GM21825 (cell line): ENCODE results near the gene STRBP.
"Not testable (repeated sequence)": the region's sequence is repeated elsewhere in the genome, so short reads cannot be mapped to it uniquely, and the experiment has no call there.

Experiments used
- ATAC-seq: cut with Tn5 transposase; IDR thresholded peaks from one replicate; pipeline ENCODE4 v1.9.1; 2021; ENCODE audit warnings: mild to moderate bottlenecking, moderate library complexity; ENCODE audit not compliant: unreplicated experiment

STRBP gene

DNA sequence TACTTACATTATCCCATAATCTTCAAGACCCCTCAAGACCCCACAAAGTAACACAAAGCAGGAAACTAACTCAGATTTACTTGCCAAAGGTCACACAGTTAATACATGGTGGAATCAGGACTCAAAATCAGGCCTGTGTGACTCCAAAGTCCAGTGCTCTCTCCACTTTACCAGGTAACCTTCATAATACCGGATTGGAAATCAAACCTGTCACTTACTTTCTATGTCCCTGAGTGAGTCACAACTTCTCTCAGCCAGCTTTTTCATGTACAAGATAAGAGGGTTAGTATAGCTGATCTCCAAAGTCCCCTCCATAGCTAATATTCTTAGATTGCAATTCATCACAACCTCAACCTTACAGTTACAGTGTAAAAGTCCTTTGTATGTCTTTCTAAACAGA is 17.1 kb downstream of the STRBP start:
- no peak for ATAC-seq

DNA sequence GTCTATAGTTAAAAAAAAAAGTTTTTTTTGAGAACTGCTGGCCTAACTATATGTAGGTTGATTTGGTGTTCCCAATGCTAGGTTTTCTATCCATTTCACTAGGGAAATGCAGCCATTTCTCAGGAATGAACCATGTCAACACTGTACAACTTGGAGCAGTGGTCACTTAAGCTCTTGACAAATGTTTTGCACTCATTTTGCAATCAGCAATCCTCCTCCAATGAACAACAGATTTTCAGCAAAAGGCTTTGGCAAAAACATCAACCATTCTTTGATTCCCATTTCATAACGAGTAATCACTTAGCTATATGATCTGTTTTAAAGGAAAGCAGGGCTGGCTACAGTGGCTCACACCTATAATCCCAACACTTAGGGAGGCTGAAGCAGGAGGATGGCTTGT is 17.9 kb downstream of the STRBP start:
- no peak for ATAC-seq

DNA sequence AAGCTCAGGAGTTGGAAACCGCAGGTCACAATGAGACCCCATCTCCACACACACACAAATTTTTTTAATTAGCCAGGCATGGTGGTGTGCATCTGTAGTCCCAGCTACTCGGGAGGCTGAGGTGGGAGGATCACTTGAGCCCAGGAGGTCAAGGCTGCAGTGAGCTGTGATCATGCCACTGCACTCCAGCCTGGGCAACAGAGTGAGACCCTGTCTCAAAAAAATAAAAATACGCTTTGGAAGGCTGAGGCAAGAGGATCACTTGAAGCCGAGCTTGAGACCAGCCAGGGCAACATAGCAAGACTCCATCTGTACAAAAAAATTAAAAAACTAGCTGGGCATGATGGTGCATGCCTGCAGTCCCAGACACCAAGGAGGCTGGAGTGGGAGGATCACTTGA is 19.2 kb downstream of the STRBP start:
- ATAC-seq: not testable (repeated sequence)

DNA sequence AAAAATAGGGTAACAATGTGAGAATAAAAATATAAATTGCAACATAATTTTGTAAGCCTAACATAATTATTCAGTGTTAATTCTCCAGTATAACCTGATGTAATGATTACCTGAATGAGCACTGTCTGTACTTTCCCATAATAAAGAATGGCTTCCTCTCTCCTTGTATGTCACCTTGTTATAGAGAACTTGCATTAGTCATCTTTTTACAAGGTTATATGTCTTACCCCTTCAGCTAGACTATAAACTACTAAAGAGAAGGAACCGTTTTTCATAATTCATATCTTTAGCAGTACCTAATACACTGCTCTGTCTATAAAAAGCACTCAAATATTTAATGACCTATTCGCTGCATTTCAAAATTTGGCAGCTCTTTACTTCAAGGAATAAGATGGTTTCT is 19.8 kb downstream of the STRBP start:
- ATAC-seq: no peak

DNA sequence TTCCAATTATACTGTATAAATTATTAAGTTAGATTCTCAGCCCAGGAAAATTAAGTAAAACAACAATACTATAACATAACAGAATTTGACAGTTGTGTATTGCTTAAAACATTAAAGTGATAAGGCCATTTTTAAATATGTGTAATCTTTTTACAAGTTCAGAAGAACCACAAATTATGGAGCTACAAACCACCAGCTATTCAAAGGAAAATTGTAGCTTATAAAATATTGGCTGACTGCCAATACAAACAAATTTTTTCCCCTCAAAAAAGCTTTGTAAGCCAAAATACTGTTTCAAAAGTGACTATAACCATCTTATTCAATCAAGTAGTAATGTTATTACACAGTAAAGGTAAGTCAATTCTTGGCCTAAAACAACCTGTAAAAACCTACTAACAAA is 21.9 kb downstream of the STRBP start:
- ATAC-seq: no peak

DNA sequence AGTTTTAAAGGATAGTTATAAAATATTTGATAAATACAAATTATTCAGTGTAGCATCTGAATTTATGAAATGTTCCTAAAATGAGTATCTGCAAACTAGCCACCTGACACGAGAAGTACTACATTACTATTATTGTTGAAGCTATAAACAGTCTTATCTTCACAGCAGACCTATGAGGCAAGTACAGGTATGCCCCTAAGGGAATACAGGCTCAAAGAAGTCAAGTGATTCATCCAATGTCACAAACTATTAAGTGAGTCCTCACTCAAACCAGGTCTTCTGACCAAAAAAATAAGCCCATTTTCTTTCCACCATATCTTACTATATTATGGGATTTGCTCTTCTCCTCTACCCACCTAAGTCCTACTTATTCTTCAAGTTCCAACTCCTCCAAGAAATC is 28.7 kb downstream of the STRBP start:
- ATAC-seq: no peak

DNA sequence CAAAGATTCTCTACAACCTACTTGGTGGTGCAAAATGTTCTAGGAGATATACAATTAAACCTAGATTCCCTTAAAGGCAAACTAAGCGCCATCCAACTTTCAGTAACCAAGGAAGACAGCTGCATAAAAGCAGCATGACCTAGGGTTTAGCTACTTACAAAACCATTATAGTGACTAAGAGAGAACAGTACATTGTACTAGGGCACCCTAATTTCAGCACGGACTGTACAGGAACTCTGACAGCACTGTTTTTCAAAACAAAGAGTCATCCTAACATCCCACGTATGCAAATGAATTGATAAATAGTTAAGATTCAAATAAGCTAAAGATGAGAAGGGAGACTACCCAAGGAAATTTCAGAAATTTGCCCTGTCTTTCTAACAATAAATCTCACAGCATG is 30.0 kb downstream of the STRBP start:
- ATAC-seq: no peak

DNA sequence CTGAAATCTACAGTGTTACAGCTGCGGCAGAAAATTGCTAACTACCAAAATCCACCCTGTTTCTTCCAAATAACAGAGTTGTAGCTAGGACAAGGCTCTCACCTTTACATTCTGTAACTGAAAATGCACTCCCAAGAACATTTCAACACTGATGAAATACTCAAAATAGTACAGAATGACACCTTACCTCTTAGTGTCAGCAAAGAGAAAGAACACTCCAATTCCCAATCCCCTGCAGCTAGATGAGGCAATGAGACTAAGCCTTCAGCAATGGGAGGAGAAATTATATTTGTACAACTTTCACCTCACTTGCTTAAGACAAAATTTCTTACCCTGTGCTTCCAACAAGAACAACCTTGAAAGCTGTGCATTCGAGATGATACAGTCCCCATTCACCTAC is 31.2 kb downstream of the STRBP start:
- ATAC-seq: no peak

DNA sequence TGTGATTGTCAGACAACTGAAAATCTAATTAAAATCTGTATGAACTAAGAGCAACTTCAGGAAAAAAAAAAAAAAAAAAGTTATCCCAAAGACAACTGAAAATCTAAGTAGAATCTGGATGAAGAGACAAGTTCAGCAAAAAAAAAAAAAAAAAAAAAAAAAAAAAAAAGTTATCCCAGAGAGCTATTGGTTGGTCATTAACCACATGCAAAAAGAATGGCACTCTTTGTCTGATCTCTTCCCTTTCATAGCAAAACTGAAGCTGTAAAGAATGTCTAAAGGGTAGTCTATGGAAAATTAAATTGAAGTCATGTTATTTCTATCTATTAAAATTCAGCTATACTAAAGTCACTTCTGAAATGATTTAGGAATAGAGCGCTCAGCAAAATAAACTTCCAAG is 32.9 kb downstream of the STRBP start:
- ATAC-seq: no peak

DNA sequence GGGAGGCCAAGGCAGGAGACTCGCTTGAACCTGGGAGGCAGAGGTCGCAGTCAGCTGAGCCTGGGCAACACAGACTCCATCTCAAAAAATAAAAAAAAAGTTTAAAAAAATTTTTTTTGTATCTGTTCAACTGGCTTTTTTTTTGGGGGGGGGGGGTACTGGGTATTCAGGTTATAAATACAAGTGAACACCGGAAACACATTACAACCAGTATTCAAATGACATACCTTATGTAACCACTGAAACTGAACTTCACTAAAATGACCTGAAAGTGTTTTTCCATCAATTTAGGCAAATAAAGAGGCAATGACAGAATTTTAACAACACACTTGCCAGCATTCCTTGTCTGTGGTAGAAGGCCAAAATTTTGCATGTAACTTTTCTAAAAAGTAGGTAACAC is 33.5 kb downstream of the STRBP start:
- no peak for ATAC-seq

DNA sequence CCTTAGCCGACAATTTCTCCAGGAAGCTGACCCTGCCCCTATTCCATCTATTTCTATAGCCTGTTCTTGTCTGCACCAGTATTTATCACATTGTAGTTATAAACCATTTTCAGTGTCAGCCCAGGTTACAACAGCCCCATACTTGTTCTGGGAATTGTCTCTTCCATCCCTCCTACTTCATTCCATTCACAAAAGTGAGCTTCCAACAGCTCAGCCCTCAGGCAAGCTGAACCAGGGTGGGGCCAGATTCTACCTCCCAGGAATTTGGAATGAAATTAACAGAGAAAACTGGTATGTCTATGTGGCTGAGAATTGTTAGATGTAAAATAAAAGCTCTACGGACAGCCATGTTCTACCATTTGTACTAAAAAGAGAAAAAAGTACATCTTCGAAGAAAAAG is 36.1 kb downstream of the STRBP start:
- no peak for ATAC-seq

DNA sequence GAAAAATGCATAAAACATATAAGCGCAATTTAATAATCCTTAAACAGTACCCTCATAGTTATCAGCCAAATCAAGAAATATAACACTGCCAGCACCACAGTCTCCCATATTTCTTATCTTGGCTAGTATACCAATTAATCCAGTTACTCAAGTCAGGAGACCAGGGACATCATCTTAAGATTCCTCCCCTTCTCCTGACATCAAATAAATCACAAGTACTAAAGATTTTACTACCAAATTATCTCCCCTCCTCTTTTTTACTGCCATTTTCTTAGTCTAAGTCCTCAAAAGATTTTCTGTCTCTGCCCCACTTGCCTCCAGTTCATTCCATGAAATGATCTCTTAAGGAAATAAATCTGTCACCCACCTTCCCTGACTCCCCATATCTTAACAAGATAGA is 37.0 kb downstream of the STRBP start:
- no peak for ATAC-seq

DNA sequence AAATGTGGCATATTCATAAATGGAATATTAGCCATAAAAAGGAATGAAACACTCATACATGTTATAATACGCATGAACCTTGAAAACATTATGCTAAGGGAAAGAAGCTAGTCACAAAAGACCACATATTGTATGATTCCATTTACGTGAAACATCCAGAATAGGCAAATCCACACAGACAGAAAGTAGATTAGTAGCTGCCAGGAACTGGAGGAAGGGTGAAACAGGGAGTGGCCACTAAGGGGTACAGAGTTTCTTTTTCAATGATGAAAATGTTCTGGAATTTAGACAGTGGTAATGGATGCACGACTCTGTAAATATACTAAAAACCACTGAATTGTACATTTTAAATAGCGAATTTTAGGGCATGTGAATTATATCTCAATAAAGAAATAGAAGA is 39.4 kb downstream of the STRBP start:
- no peak for ATAC-seq

DNA sequence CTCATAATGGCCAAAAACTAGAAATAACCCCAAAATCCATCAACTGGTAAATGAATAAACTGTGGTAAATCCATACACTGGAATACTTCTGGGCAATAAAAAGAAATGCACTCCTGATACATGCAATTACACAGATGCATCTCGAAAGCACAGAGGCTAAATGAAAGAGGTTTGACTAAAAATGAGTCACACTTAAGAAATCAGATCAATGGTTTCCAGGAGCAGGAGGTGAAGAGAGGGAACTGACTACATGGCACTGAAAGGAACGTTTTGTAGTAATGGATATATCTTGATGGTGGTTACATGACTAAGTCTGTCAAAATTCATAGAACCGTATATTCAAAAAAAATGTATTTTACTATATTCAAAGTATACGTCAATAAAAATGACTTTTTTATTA is 42.4 kb downstream of the STRBP start:
- ATAC-seq: no peak

DNA sequence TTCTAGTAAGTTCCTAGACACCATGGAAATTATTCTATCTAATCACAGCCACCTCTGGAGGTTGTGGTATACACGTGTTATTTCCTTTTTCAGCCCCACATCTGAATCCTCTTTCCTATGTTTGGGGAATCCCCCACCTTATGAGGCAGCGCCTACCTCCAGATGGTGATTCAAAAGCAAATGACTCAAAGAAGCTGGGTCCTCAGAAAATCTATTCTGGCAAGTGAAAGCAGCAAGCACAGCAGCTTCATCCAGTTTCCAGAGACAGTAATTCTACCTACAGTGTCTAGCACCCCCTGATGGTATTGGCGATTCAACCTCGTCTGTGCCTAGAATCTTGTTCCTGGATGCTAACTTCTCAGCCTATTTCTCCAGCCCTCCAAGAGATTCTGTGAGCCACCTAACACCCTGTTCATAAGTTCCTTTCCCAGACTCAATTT is 43.0 kb downstream of the STRBP start:
- ATAC-seq: peak; percentile 93

DNA sequence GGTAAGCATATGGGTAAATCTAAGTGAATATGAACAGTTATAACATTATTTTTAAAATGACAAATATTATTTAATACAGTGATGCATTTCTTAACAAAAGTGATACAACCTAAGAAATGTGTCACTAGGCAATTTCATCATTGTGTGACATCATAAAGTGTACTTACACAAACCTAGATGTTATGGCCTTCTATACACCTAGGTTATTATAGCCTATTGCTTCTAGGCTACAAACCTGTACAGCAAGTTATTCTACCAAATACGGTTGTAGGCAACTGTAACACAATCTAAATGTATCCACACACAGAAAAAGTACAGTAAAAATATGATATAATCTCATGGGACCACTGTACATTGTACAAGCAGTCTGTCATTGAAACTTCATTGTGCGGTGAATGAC is 48.3 kb downstream of the STRBP start:
- no peak for ATAC-seq

DNA sequence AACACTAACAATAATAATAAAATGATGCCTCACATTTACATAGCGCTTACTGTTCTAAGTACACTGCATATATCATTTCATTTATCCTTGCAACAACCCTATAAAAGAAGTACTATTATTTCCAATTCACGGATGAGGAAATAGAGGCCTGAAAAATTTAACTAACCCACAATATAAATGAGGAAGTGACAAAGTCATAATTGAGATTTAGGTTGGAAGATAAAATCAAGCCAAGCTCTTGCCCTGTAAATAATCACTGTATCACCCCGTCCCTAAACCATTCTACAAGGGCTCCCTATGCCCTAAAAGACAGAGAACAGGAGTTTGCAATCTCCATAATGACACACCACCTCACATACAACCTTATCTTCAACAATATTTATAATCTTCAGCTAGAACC is 49.6 kb downstream of the STRBP start:
- no peak for ATAC-seq

DNA sequence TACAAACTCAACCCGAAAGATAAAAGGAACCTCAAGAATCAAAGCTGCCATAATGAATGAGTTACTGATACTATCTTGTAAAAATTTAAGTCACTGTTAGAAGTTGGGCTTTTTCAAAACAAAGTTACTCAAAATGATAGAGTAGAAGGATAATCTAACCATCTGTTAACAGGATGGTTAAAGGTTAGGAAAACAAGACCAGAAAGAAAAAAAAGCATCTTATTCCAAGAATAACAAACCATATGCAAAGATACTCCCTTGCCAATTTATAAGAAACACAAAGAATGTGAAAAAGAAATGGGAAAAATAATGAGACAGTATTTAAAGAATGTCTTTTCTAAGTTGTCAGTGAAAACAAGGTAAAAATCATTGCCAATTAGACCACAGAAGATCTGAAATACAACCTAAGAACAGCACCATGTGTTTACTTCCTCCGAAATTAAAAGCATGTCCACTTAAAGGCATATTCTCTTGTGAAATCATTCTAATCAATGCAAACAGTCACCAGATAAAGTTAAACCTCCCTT is 51.2 kb downstream of the STRBP start:
- no peak for ATAC-seq

DNA sequence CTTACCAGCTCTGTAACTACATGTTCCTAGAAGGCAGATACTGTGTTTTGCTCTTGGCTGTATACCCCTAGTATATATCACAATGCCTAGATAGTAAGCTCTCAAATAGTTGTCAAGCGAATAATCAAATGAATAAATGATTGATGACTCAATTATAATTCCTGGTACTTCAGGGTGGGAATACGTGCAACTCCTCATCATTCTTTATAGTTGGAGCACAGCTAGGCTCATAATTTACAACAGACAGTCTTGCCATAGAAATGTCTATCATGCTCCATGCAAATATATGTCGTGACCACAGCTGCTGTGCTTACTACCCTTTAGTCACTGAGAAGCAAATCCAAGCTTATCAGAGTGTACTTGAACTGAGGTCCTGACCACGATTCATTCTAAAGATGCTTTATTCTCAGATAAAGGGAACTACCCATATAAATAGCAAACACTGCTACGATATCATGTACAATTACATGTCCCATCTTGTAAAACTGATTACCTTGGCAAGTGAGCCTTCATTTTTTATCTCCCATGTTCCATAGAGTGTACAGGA is 52.1 kb downstream of the STRBP start:
- no peak for ATAC-seq

DNA sequence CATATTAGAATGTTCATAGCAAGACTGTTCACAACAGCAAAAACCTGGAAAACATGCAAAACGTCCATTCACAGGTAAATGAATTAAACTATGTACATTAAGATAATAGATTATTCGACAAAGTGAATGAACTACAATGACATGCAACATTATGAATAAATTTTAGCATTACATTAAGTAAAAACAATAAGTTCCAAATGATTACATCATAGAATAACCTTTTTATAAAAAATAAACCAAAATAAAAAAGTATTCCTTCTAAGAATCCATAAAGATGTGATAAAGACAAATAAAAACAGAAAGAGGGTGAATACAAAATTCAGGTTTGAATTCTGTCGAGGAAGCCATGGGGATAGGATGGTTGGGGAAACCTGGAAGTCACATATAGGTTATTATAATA is 57.3 kb downstream of the STRBP start:
- no peak for ATAC-seq

DNA sequence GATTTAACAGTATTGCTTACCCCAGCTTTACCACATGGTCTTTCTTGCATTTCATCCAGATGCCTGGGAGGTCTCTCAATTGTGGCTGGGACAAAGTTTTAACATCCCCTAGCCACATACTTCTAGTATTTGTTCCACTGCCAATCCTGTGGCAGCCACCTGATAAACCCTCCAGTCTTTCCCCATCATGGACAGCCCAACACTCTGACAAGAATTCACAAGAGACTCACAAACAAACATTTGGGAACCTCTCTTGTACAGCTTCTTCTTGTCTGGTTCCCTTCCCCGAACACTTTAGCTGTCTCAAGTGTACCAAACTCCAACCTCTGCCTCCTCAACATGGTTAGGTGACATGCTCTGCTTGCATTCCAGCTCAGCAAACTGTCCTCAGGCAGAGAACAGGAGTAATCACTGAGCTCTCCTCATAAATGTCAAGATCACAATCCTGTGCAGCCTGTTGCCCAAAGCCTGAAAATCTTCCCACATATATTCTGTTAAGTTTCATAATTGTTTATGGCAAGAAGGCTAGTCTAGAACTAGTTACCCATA is 59.7 kb downstream of the STRBP start:
- ATAC-seq: no peak

DNA sequence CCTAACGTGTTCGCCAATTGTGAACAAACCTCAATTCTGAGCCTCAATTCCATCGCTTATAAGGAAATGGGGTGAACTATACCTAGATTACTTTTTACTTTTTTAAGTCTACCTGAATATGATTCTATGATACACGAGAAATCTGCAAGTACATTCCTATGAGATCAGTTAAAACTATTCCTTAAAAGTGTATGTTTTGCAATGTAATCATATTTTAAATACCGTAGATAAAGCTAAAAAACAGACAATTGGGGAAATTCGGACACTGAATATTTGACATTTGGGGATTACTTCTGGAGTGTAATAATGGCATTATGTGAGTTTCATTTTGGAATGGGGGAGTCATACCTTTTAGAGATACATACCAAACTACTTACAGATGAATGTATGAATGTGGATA is 62.3 kb downstream of the STRBP start:
- no peak for ATAC-seq

DNA sequence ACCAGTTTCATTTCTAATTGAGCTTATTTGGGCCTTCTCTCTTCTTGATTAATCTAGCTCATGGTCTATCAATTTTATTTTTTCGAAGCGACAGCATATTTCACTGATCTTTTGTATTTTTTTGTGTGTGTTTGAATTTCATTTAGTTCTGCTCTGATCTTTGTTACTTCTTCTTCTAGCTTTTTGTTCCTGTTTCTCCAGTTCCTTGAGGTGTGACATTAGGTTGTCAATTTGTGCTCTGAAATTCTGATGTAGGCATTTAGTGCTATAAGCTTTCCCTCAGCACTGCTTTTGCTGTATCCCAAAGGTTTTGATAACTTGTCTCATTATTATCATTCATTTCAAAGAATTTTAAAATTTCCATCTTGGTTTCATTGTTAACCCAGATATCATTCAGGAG is 67.3 kb downstream of the STRBP start:
- no peak for ATAC-seq
